Sigmoid colon (tissue), 7 donors: ENCODE results near the gene TSPEAR. TPM values are rescaled to one million over a fixed set of nuclear protein-coding genes. Genes with fewer than 3 reads are reported as not detected.
"Not testable (repeated sequence)": the region's sequence is repeated elsewhere in the genome, so short reads cannot be mapped to it uniquely, and the experiment has no call there.

ENCODE experiments used
- DNase-seq: peaks from one replicate; pipeline ENCODE4 v3.0.0-alpha.2; 2019
- H3K27ac ChIP-seq, 4 donors: fragments of 200-600 bp; sonication (generic); one replicate each; pipeline ENCODE4 v1.5.1; 2016 to 2019; ENCODE audit warnings: mild to moderate bottlenecking in 1 of 4
- H3K27me3 ChIP-seq, 3 donors: fragments of 200-600 bp; sonication (generic); one replicate each; pipeline ENCODE4 v1.5.1; 2019; ENCODE audit warnings: mild to moderate bottlenecking in 1 of 3
- H3K36me3 ChIP-seq, 4 donors: fragments of 200-600 bp; sonication (generic); one replicate each; pipeline ENCODE4 v1.5.1; 2016 to 2019
- H3K4me1 ChIP-seq, 4 donors: fragments of 200-600 bp; sonication (generic); one replicate each; pipeline ENCODE4 v1.5.1; 2017 to 2019
- H3K4me3 ChIP-seq, 4 donors: fragments of 200-600 bp; sonication (generic); one replicate each; pipeline ENCODE4 v1.5.1; 2017 to 2019; ENCODE audit warnings: mild to moderate bottlenecking in 2 of 4, moderate library complexity in 1 of 4
- H3K9me3 ChIP-seq, 4 donors: fragments of 200-600 bp in 3 of 4; sonication (generic) in 3 of 4; one replicate each; pipeline versions ENCODE4 v1.5.1 to v1.6.1; 2013 to 2019
- EP300 ChIP-seq, 4 donors: sonication (generic); formaldehyde crosslinking; IDR thresholded peaks; one replicate each; pipeline ENCODE4 v1.6.1; 2017; ENCODE audit warnings: antibody characterized with exemption in 4 of 4
- POLR2A ChIP-seq, 2 donors: fragments of 450-650 bp; IDR thresholded peaks; one replicate each; pipeline ENCODE4 v1.6.1; 2016; ENCODE audit warnings: antibody characterized with exemption in 2 of 2, mild to moderate bottlenecking in 2 of 2, moderate library complexity in 2 of 2
- POLR2AphosphoS5 ChIP-seq, 4 donors: sonication (generic); formaldehyde crosslinking; IDR thresholded peaks; one replicate each; pipeline ENCODE4 v1.6.1; 2017; ENCODE audit warnings: antibody characterized with exemption in 4 of 4
- WGBS, 2 donors: extraction: QIAGEN DNeasy Blood & Tissue Kit; methylation state at CpG; one replicate each; pipeline ENCODE4 v1.1.7; 2013; 5-methylcytosine and 5-hydroxymethylcytosine counted together
- intact Hi-C: fragments of 100-400 bp; cut with DNase I; formaldehyde crosslinking; loops from one replicate; pipeline ENCODE4 v1.15.1; 2023
- polyA plus RNA-seq, 3 donors: library from polyadenylated mRNA; stranded (reverse); fragments of 200-250 nt; gene quantifications; one replicate each; pipeline ENCODE4 v1.2.3, GENCODE V29; 2013
- total RNA-seq, 4 donors: library from RNA; depleted of rRNA; stranded (reverse); fragments of >200 nt; gene quantifications; one replicate each; pipeline ENCODE4 v1.1.0, GENCODE V29; 2016
- TF ChIP-seq, protein P1 (sequence below), 4 experiments: fragments of 450-650 bp in 3 of 4; fragments of 200-600 bp in 1 of 4; IDR thresholded peaks; one replicate each; pipeline ENCODE4 v1.5.1; 2016 to 2019; ENCODE audit warnings: antibody characterized with exemption in 4 of 4, mild to moderate bottlenecking in 3 of 4, moderate library complexity in 2 of 4
- donor health status: healthy with polysubstance abuse.
- donor health status: Bipolar disorder and iron deficiency.
- donor health status: healthy.

Gene TSPEAR
- total and polyA plus RNA-seq, 7 donors, result under 0.01 to 0.20 TPM; not detected in 5

DNA sequence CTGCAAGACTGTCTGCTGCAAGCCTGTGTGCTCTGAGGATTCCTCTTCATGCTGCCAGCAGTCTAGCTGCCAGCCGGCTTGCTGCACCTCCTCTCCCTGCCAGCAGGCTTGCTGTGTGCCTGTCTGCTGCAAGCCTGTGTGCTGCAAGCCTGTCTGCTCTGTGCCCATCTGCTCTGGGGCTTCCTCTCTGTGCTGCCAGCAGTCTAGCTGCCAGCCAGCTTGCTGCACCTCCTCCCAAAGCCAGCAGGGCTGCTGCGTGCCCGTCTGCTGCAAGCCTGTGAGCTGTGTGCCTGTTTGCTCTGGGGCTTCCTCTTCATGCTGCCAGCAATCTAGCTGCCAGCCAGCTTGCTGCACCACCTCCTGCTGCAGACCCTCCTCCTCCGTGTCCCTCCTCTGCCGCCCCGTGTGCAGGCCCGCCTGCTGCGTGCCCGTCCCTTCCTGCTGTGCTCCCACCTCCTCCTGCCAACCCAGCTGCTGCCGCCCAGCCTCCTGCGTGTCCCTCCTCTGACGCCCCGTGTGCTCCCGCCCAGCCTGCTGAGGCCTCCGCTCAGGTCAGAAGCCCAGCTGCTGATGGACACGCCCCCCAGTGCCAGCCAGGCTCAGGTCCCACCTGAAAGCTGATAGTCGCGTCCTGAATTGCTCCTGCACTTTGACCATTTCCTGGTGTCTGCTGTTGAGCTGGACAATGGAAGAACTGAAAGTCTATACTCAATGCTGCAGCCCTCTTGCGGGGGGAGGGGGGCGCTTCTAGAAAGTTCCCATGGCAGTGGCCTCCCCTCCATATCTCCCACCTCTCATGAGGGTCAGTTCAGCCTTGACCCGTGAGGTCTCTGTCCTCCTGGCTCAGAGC, 136.7 kb downstream of the TSPEAR start:
- intact Hi-C loops, result no loop called here
- Histone ChIP-seq H3K27ac (no peak overlapping the region), H3K4me3 (no peak overlapping the region), H3K27me3 (peaks cover 0 to 14% (median 0%) of the 10 kb centered on the region in 3 donors), H3K36me3 (no peaks in the 10 kb centered on the region), H3K4me1 (no peaks in the 10 kb centered on the region), H3K9me3 (peaks cover 0 to 3% (median 2%) of the 10 kb centered on the region in 4 donors)
- no peak for DNase-seq
- TF ChIP-seq POLR2A (IDR thresholded peaks at IDR 0.05), result no peak
- TF ChIP-seq POLR2AphosphoS5 (IDR thresholded peaks at IDR 0.05), result no peak
- TF ChIP-seq, protein P1, sequence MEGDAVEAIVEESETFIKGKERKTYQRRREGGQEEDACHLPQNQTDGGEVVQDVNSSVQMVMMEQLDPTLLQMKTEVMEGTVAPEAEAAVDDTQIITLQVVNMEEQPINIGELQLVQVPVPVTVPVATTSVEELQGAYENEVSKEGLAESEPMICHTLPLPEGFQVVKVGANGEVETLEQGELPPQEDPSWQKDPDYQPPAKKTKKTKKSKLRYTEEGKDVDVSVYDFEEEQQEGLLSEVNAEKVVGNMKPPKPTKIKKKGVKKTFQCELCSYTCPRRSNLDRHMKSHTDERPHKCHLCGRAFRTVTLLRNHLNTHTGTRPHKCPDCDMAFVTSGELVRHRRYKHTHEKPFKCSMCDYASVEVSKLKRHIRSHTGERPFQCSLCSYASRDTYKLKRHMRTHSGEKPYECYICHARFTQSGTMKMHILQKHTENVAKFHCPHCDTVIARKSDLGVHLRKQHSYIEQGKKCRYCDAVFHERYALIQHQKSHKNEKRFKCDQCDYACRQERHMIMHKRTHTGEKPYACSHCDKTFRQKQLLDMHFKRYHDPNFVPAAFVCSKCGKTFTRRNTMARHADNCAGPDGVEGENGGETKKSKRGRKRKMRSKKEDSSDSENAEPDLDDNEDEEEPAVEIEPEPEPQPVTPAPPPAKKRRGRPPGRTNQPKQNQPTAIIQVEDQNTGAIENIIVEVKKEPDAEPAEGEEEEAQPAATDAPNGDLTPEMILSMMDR (IDR thresholded peaks at IDR 0.05), result no peak
- no peak for TF ChIP-seq EP300 (IDR thresholded peaks at IDR 0.05)
- WGBS, 2 donors, result 10 to 37% methylated on average over 21 of the region's 21 CpGs

DNA sequence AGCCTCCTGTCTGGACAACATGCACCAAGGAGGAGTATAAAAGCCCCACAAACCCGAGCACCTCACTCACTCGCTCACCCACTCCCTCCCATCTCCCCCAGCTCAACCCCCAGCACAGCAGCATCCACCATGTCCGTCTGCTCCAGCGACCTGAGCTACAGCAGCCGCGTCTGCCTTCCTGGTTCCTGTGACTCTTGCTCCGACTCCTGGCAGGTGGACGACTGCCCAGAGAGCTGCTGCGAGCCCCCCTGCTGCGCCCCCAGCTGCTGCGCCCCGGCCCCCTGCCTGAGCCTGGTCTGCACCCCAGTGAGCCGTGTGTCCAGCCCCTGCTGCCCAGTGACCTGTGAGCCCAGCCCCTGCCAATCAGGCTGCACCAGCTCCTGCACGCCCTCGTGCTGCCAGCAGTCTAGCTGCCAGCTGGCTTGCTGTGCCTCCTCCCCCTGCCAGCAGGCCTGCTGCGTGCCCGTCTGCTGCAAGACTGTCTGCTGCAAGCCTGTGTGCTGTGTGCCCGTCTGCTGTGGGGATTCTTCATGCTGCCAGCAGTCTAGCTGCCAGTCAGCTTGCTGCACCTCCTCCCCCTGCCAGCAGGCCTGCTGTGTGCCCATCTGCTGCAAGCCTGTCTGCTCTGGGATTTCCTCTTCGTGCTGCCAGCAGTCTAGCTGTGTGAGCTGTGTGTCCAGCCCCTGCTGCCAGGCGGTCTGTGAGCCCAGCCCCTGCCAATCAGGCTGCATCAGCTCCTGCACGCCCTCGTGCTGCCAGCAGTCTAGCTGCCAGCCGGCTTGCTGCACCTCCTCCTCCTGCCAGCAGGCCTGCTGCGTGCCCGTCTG, 137.5 kb downstream of the TSPEAR start, which contains the start of gene KRTAP10-4:
Gene KRTAP10-4 (plus strand): TSS at position 100 of the 827 bp plus-strand sequence. CDS start 30 bp downstream, at position 130.
- H3K36me3 ChIP-seq, H3K27ac ChIP-seq, H3K9me3 ChIP-seq, H3K4me1 ChIP-seq, H3K4me3 ChIP-seq, intact Hi-C loops, DNase-seq: not testable (repeated sequence)
- H3K27me3 ChIP-seq, result peaks cover 0 to 14% (median 0%) of the 10 kb centered on the region in 3 donors
- 35 to 69% methylated on average over 22 of the region's 25 CpGs for WGBS, 2 donors

DNA sequence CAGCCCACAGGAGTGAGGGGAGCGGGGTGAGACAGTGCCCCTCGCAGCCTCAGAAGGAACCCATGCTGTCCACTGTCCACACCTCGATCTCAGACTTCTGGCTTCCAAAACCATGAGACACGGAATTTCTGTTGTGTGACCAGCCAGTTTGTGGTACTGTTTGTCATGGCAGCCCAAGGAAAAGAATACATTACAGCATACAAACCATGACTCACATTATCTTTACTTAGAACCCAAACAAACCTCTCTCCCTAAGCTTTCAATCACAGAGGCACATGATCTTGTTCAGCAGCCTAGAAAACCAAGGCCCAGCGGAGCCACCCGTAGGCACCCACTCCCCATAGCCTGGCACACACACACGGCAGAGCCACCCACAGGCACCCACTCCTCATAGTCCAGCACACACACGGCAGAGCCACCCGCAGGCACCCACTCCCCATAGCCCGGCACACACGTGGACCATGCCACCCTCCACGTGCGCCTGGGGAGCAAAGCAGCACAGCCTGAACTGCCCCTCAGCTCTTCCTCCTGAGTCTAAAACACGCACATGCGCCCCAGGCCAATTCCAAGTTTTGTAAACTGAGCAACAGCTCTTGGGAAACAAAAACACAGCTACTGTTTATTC, 138.3 kb downstream of the TSPEAR start:
- WGBS, 2 donors, result 85 to 87% methylated on average over 15 of the region's 15 CpGs

DNA sequence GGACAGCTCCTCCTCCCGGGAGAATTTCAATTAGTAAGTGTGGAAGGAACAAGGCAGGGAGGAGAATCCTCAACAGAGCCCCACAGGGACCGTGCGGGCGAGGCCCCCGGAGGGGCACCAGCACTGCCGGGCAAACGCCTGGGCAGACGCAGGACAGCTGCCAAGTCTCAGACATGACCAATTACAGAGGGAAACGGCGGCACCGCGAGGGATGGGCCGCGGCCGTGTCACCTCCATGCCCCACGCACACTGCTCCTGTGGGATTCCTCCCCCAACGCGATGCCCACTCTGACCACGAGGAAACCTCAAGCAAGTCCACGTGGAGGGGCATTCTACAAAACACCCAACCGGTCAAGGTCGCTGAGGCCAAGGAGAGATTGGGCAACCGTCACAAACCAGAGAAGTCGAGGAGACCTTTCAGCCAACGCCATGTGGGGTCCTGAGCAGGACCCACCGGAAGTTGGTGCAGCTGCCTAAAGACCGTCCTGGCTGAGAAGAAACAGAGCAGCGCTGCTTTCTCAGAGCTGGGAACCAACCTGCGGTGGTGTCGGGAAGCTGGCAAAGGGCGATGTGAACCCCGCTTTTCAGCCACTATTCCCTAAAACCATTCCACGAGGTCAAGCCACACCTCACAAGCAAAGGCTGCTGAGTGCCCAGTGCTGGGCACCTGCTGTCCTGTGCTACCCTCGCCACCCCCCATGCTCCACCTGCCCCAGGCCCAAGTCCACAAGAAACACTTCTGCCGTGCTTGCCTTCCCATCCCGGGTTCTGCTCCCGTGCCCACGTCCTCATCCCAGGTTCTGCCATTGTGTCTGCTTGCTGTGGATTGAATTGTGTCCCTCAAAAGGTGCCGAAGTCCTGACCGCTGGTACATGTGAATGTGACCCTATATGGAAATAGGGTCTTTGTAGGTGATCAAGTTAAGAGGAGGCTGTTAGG, 139.3 kb downstream of the TSPEAR start:
- H3K27ac ChIP-seq, result no peak overlapping the region
- peak; percentile 57 for DNase-seq
- intact Hi-C loops, result no loop called here
- no peak overlapping the region for H3K4me3 ChIP-seq
- peaks cover 0 to 3% (median 0%) of the 10 kb centered on the region in 4 donors for H3K9me3 ChIP-seq
- no peaks in the 10 kb centered on the region for H3K4me1 ChIP-seq
- peaks cover 0 to 14% (median 0%) of the 10 kb centered on the region in 3 donors for H3K27me3 ChIP-seq
- 90 to 91% methylated on average over 40 of the region's 40 CpGs for WGBS, 2 donors
- TF ChIP-seq EP300 (IDR thresholded peaks at IDR 0.05), result no peak
- TF ChIP-seq POLR2A (IDR thresholded peaks at IDR 0.05), result no peak
- no peak for TF ChIP-seq POLR2AphosphoS5 (IDR thresholded peaks at IDR 0.05)
- TF ChIP-seq, protein P1 (IDR thresholded peaks at IDR 0.05), result no peak
- H3K36me3 ChIP-seq, result no peaks in the 10 kb centered on the region

More for the DNA sequence above, 138.3 kb downstream of the TSPEAR start:
- no peak overlapping the region for H3K4me3 ChIP-seq
- no peaks in the 10 kb centered on the region for H3K36me3 ChIP-seq
- no peak for DNase-seq
- intact Hi-C loops, result no loop called here
- TF ChIP-seq, protein P1 (IDR thresholded peaks at IDR 0.05), result no peak
- TF ChIP-seq EP300 (IDR thresholded peaks at IDR 0.05) (no peak), POLR2A (IDR thresholded peaks at IDR 0.05) (no peak), POLR2AphosphoS5 (IDR thresholded peaks at IDR 0.05) (no peak)
- H3K27me3 ChIP-seq, result peaks cover 0 to 14% (median 0%) of the 10 kb centered on the region in 3 donors
- no peak overlapping the region for H3K27ac ChIP-seq
- H3K4me1 ChIP-seq, result no peaks in the 10 kb centered on the region
- H3K9me3 ChIP-seq, result peaks cover 0 to 3% (median 2%) of the 10 kb centered on the region in 4 donors
